ENCODE measurements around the gene DMXL2. TPM values are rescaled to one million over a fixed set of nuclear protein-coding genes. Genes with fewer than 3 reads are reported as not detected.
"Not testable (repeated sequence)": the region's sequence is repeated elsewhere in the genome, so short reads cannot be mapped to it uniquely, and the experiment has no call there.

DMXL2 gene
- total RNA-seq, 4 donors from 2014 or later = 34.3 to 49.0 (median 45.7) TPM

- no peaks in the 10 kb centered on the region for H3K9me3 ChIP-seq
- H3K27ac ChIP-seq = no peak overlapping the region
- WGBS, 2 donors = 72 to 87% methylated on average over 1 of the region's 1 CpG
- DNase-seq = no peak
- intact Hi-C loops (cut with DNase I) = no loop called here
- peaks cover 0 to 5% of the 10 kb centered on the region in 2 donors for H3K4me1 ChIP-seq
- no peak for TF ChIP-seq POLR2A (IDR thresholded peaks at IDR 0.05)
- no peak for TF ChIP-seq CTCF (IDR thresholded peaks at IDR 0.05)
- H3K36me3 ChIP-seq = no peaks in the 10 kb centered on the region
- H3K4me3 ChIP-seq (replicated peaks in 1 of 3) = no peak overlapping the region
- no peaks in the 10 kb centered on the region for H3K27me3 ChIP-seq
Measured at GRCh38 chr15:51577636-51578304, 44.8 kb downstream of the DMXL2 start.

DNA sequence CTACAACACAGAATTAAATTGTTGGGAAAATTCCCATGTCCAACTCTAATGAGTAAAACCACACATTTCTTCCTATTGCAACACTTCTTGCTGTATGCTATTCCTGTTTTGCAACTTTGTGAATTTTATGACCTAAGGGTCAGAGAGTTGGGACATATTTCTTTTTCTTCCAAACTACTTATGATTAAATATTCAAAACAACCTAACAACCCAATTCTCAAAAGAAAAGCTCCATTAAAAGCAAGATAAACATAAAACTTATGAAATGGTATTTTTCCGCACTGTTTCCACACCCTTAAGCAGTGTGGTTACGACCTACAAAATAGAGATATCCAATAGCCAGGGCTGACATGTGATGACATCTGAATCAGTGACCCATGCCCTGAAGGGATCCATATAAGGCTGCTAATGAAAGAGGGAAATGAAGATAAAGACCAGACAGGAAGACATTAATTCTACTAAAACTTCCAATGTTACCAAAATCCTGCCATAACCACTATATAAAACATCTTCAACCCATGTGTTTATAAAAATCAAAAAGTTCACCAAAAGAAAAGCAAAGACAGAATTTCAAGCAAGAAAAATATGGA lies 45.6 kb downstream of the DMXL2 start:
- DNase-seq = no peak
- H3K27me3 ChIP-seq = no peaks in the 10 kb centered on the region
- no peaks in the 10 kb centered on the region for H3K9me3 ChIP-seq
- TF ChIP-seq CTCF (IDR thresholded peaks at IDR 0.05) = no peak
- H3K36me3 ChIP-seq = no peaks in the 10 kb centered on the region
- intact Hi-C loops (cut with DNase I) = no loop called here
- no peak overlapping the region for H3K4me3 ChIP-seq (replicated peaks in 1 of 3)
- peaks cover 0 to 5% of the 10 kb centered on the region in 2 donors for H3K4me1 ChIP-seq
- WGBS, 2 donors = 86 to 90% methylated on average over 2 of the region's 2 CpGs
- H3K27ac ChIP-seq = no peak overlapping the region

- no peaks in the 10 kb centered on the region for H3K36me3 ChIP-seq
- H3K4me1 ChIP-seq = peaks cover 0 to 5% of the 10 kb centered on the region in 2 donors
- H3K9me3 ChIP-seq = no peaks in the 10 kb centered on the region
- no peak for DNase-seq
- H3K27ac ChIP-seq = no peak overlapping the region
- H3K4me3 ChIP-seq (replicated peaks in 1 of 3) = no peak overlapping the region
- intact Hi-C loops (cut with DNase I) = no loop called here
- TF ChIP-seq CTCF (IDR thresholded peaks at IDR 0.05) = no peak
- no peak for TF ChIP-seq POLR2A (IDR thresholded peaks at IDR 0.05)
- 97 to 98% methylated on average over 1 of the region's 1 CpG for WGBS, 2 donors
- no peaks in the 10 kb centered on the region for H3K27me3 ChIP-seq
Measured at GRCh38 chr15:51576286-51576850, 46.2 kb downstream of the DMXL2 start.

GRCh38 chr15:51575775-51576174 lies 46.8 kb downstream of the DMXL2 start:
- no peaks in the 10 kb centered on the region for H3K27me3 ChIP-seq
- no peak overlapping the region for H3K4me3 ChIP-seq (replicated peaks in 1 of 3)
- no peaks in the 10 kb centered on the region for H3K9me3 ChIP-seq
- 97 to 100% methylated on average over 1 of the region's 1 CpG for WGBS, 2 donors
- no peak for DNase-seq
- peaks cover 0 to 5% of the 10 kb centered on the region in 2 donors for H3K4me1 ChIP-seq
- no peak overlapping the region for H3K27ac ChIP-seq
- no peaks in the 10 kb centered on the region for H3K36me3 ChIP-seq
- intact Hi-C loops (cut with DNase I) = no loop called here
- TF ChIP-seq POLR2A (IDR thresholded peaks at IDR 0.05) = no peak
- no peak for TF ChIP-seq CTCF (IDR thresholded peaks at IDR 0.05)

- H3K27me3 ChIP-seq; DNase-seq; H3K4me3 ChIP-seq (replicated peaks in 1 of 3); H3K4me1 ChIP-seq; H3K27ac ChIP-seq; H3K36me3 ChIP-seq; H3K9me3 ChIP-seq; intact Hi-C loops (cut with DNase I): not testable (repeated sequence)
- 93 to 95% methylated on average over 2 of the region's 2 CpGs for WGBS, 2 donors
Measured at GRCh38 chr15:51573352-51573751, 49.2 kb downstream of the DMXL2 start.

DNA sequence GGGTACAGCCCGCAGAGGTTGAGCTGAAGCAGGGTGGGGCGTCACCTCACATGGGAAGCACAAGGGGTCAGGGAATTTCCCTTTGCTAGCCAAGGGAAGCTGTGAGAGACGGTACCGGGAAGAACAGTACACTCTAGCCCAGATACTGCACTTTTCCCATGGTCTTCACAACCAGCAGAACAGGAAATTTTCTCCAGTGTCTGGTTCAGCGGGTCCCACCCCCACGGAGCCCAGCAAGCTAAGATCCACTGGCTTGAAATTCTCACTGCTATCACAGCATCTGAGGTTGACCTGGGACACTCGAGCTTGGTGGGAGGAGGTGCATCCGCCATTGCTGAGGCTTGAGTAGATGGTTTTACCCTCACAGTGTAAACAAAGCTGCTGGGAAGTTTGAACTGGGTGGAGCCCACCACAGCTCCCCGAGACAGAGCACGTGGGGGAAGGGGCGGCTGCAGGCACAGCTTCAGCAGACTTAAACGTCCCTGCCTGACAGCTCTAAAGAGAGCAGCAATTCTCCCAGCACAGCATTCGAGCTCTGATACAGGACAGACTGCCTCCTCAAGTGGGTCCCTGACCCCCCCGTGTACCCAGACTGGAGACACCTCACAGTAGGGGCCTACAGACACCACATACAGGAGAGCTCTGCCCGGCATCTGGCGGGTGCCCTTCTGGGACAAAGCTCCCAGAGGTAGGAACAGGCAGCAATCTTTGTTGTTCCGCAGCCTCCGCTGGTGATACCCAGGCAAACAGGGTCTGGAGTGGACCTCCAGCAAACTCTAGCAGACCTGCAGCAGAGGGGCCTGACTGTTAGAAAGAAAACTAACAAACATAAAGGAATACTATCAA lies 53.4 kb downstream of the DMXL2 start:
- H3K4me3 ChIP-seq (replicated peaks in 1 of 3); intact Hi-C loops (cut with DNase I); H3K27ac ChIP-seq; H3K36me3 ChIP-seq; H3K9me3 ChIP-seq; H3K27me3 ChIP-seq; DNase-seq; H3K4me1 ChIP-seq: not testable (repeated sequence)
- 58 to 70% methylated on average over 16 to 18 of the region's 18 CpGs for WGBS, 2 donors
